Mesenteric fat pad (tissue), 1 donor: ENCODE measurements around the gene PHYH. TPM values are rescaled to one million over a fixed set of nuclear protein-coding genes. Genes with fewer than 3 reads are reported as not detected.
"Not testable (repeated sequence)": the region's sequence is repeated elsewhere in the genome, so short reads cannot be mapped to it uniquely, and the experiment has no call there.

Experiments used
- DNase-seq: peaks from one replicate; pipeline ENCODE4 v3.0.0-alpha.2; 2020; ENCODE audit warnings: low spot score
- total RNA-seq: library from RNA; stranded (reverse); fragmentation: NEBNext Ultra II Directional; extraction: Animal tissue kit (Norgen Biotek cat#: 25700); gene quantifications from one replicate; pipeline ENCODE4 v1.2.1, GENCODE V29; 2021
- donor health status: DM: yes; HTN: yes; CAD: no.

The PHYH gene
- total RNA-seq, 1 donor from 2014 or later = 44.1 TPM

DNA sequence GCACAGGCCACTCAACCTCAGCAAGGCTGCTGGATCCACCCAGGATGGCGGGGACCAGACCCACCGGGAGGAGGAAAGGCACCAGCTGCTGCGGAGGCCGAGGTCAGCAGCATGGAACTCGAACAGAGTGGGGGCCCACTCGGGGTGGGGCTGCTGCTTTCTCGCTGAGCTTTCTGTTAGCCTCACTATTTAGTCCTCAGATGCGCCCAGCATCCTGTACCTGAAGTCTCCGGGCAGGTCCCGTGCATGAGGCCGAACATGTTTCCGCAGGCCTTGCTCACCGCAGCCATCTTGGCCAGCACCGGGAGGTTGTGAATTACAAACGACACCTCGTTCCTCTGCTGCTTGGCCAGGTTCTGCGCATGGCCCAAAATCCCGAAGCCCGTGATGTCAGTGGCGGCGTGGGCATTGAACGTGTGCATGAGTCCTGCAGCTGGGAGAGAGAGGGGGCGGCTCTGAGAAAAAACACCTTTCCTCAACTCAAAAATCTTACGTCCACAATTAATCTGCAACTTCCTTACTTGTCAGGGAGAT lies 22.8 kb upstream of the PHYH start:
- no peak for DNase-seq

GRCh38 chr10:13321576-13321975 lies 21.7 kb upstream of the PHYH start:
- DNase-seq = no peak

GRCh38 chr10:13319166-13319565 lies 19.3 kb upstream of the PHYH start:
- DNase-seq = no peak

DNA sequence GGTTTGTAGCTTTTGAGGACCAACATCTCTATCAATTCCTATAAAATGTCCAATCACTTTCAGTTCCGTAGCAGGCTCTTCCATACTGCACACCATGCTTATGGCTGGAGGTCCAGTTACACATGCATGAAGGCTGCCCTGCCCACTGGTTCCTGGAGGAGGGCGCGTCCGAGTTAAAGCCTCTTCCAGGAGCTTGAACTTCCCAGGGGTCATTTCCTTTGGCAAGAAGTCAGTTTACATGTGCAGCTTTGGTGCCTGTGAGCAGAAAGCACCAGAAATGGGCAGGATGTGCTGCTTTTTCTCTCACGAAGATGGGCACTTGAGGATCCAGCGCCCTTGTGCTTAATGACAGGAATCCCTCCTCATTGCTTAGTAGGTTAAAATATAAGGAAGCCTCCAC lies 17.6 kb upstream of the PHYH start:
- DNase-seq = no peak

DNA sequence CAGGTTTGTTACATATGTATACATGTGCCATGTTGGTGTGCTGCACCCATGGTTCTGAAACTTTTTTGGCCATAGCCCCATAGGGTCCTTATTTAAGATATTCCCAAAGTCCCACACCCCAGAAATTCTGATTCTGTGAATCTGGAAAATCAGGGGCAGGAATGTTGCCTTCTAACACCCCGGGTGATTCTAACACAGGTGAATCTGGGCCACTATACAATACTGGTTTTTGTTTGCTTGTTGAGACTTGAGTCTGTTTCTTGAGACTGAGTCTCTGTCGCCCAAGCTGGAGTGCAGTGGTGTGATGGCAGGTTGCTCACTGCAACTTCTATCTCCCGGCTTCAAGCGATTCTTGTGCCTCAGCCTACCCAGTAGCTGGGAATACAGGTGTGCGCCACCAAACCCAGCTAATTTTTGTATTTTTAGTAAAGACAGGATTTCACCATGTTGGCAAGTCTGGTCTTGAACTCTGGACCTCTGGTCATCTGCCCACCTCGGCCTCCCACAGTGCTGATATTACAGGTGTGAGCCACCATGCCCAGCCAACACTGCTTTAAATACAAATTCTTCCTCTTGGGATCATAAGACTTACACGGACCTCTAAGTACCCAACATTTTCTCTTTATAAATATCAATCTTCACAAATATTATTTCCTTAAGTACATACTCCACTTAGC lies 16.9 kb upstream of the PHYH start:
- DNase-seq = no peak

DNA sequence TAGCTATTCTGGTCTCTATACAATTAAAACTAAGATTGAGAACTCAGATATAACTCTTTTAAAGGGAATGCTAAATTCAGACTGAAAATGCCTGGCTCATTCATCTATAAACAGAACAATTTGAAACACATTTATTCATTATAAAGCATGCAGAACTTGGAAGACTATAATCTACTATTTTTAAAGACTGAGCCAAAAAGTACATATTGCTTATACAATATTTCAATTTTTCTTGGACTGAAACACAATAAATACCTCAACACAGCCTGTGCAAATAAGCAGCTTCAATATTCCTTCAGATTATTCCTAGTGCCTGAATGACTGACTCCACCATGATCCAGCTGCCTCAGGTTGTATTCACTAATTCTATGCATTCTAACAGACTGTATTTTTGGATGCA lies 15.5 kb upstream of the PHYH start:
- DNase-seq = no peak

DNA sequence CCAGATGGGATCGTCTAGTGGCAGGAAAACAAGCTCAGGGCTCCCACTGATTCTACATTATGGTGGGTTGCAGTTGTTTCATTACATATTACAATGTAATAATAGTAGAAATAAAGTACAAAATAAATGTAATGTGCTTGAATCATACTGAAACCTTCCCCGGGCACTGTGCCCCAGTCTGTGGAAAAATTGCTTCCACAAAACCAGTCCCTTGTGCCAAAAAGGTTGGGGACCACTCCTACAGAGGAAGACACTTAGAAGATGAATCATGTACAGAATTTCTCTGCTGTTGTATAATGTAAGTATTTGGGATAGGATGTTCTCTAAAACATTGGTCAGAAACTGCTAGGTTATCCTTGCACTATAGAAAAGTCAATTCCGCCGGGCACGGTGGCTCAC lies 11.3 kb upstream of the PHYH start:
- DNase-seq = no peak

DNA sequence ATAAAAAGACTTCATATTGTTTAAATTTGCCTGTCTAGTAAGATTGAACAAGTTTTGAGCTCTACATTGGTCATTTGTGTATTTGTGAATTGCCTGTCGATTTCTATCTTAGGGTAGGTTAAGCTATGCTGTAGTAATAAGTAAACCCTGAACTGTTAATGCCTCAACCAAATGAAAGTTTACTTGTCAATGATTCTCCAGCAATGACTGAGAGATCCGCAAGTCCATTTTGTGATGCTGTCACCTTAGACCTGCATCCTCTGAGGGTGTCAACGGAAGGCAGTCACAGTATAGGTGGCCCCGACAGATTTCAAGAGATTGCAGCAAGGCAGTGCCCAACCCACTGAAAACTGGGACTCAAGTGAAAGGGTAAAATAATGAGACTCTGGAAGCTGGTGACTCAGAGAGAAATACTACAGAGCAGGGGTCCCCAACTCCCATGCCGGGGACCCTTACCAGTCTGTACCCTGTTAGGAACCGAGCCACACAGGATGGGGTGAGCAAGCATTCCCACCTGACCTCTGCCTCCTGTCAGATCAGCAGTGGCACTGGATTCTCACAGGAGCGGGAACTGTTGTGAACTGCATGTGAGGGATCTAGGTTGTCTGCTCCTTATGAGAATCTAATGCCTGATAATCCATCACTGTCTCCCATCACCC lies 10.8 kb upstream of the PHYH start:
- DNase-seq = no peak

GRCh38 chr10:13309792-13310191 lies 9.9 kb upstream of the PHYH start:
- no peak for DNase-seq

- no peak for DNase-seq
Observed at GRCh38 chr10:13308096-13308495, 8.2 kb upstream of the PHYH start.

GRCh38 chr10:13306103-13306502 lies 6.2 kb upstream of the PHYH start:
- no peak for DNase-seq

DNA sequence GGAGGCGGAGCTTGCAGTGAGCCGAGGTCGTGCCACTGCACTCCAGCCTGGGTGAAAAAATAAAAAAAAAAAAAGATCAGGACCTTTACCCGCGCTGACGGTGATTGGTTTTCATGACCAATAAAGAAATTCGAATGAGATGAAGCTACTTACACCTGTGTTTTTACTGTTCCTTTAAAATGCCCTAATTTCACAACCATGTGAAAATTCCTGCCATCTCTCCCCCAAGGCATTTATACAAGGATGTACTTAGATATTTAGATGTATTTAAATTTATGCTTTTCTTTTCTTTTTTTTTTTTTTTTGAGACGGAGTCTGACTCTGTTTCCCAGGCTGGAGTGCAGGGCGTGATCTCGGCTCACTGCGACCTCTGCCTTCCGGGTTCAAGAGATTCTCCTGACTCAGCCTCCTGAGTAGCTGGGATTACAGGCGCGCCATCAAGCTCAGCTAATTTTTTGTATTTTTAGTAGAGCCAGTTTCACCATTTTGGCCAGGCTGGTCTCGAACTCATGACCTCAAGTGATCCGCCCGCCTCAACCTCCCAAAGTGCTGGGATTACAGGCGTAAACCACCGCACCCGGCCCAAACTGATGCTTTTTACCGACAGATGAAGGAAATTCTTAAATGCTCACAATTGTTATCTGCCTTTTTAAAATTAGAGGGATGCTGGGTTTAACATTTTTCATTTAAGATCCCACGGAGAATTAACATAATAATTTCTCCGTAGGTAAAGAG lies 3.1 kb upstream of the PHYH start:
- no peak for DNase-seq

- DNase-seq = no peak
Observed at GRCh38 chr10:13298748-13299436, 972 bp downstream of the PHYH start.

DNA sequence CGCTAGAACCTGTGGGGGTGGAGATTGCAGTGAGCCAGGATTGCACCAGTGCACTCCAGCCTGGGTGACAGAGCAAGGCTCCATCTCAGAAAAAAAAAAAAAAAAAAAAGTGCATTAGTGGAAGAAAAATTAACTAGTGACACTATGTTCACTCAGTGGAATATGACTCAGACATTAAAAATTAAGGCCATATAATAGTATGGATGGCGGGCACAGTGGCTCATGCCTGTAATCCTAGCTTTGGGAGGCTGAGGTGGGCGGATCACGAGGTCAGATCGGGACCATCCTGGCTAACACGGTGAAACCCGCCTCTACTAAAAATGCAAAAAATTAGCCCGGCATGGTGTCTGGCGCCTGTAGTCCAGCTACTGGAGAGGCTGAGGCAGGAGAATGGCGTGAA lies 3.4 kb downstream of the PHYH start:
- no peak for DNase-seq

- no peak for DNase-seq
Observed at GRCh38 chr10:13294784-13295183, 5.1 kb downstream of the PHYH start.

DNA sequence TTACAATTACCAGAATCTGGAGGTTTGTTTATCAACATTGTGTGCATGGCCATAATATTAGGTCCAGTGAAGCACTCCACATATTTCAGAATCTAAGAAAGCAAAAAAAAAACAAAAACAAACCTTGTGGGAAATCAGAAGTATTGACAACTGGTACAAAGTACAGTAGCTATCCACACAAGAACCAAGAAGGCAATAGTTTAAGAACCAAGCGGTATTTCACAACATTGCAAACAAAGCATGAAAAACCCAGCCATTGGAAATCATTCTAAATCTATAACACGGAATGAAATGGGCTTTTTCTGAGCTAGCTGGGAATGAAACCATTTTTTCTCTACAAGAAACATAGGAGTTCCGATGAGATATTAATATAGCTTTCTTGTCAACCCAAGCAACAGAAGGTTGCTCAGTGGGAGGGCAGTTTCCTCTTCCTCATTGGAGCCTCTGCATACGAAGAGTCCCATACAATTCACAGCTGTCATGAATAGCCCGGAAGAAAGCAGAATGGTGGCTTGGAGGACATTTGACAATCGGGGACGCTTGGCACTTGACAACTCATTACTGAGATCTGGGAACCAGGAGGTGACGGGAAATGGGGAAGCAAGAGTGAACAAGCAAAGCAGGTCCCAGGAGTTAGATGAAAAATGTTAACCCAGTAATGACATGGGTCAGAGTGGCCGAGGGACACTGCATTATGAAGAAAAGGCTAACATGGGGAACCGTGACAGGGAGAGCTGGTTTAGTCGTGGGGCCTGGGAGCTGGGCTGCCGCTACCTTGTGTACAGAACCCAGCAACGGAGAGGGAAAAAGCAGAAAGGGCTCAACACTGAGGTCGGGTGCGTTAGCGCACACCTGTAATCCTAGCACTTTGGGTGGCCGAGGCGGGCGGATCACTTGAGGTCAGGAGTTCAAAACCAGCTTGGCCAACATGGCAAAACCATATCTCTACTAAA lies 7.8 kb downstream of the PHYH start:
- no peak for DNase-seq

GRCh38 chr10:13291061-13291460 lies 8.8 kb downstream of the PHYH start:
- no peak for DNase-seq

- no peak for DNase-seq
Observed at GRCh38 chr10:13284050-13284449, 15.8 kb downstream of the PHYH start.

GRCh38 chr10:13282348-13282747 lies 17.5 kb downstream of the PHYH start:
- not testable (repeated sequence) for DNase-seq

GRCh38 chr10:13276749-13277365 lies 23.0 kb downstream of the PHYH start:
- DNase-seq = no peak
